OCI-LY7 (cell line): Measurements from ENCODE around the gene ZDHHC11B. TPM values are rescaled to one million over a fixed set of nuclear protein-coding genes. Genes with fewer than 3 reads are reported as not detected.
"Not testable (repeated sequence)": the region's sequence is repeated elsewhere in the genome, so short reads cannot be mapped to it uniquely, and the experiment has no call there.

Source experiments
- BruUV-seq: library from RNA; stranded (reverse); fragments of 400-500 nt; replicated peaks from 2 replicates; lab custom pipeline; 2021; lab: Mats Ljungman, UMichigan
- CTCF ChIA-PET: fragments of 300-600 bp; sonication (Branson Sonifier 250); formaldehyde crosslinking; loops from one replicate; lab custom pipeline; 2022; ENCODE audit warnings: antibody characterized with exemption; ENCODE audit not compliant: unreplicated experiment; lab: Charles Lee
- POLR2A ChIA-PET: fragments of 300-600 bp; sonication (Branson Sonifier 250); formaldehyde crosslinking; loops from one replicate; lab custom pipeline; 2022; ENCODE audit warnings: antibody characterized with exemption; lab: Charles Lee
- DNase-seq: peaks from one replicate; pipeline ENCODE4 v3.0.0-alpha.2; 2015; ENCODE audit warnings: low spot score
- H2AFZ ChIP-seq: fragments of 200-600 bp; sonication (generic), shearing (Covaris generic); 2 replicates; pipeline ENCODE4 v1.6.1; 2014; ENCODE audit warnings: mild to moderate bottlenecking, antibody characterized with exemption, low read length, moderate library complexity
- H3K27ac ChIP-seq: fragments of 200-600 bp; sonication (generic); 2 replicates; pipeline ENCODE4 v1.5.1; 2014; ENCODE audit warnings: mixed run types, low read depth, mild to moderate bottlenecking, moderate library complexity, low read length, inconsistent platforms; ENCODE audit not compliant: poor library complexity, severe bottlenecking
- H3K36me3 ChIP-seq: fragments of 200-600 bp; sonication (generic); 2 replicates; pipeline ENCODE4 v1.6.1; 2014; ENCODE audit warnings: mild to moderate bottlenecking, antibody characterized with exemption, low read length, moderate library complexity, mixed read lengths; ENCODE audit not compliant: insufficient read depth
- H3K4me1 ChIP-seq: fragments of 200-600 bp; sonication (generic); 2 replicates; pipeline ENCODE4 v1.5.1; 2014; ENCODE audit warnings: mild to moderate bottlenecking, low read length; ENCODE audit not compliant: insufficient read depth, poor library complexity, severe bottlenecking
- H3K4me2 ChIP-seq: fragments of 200-600 bp; sonication (generic); 2 replicates; pipeline ENCODE4 v1.6.1; 2014; ENCODE audit warnings: mild to moderate bottlenecking, low read length
- H3K4me3 ChIP-seq: fragments of 200-600 bp; sonication (generic); 2 replicates; pipeline ENCODE4 v1.5.1; 2014; ENCODE audit warnings: mild to moderate bottlenecking, low read depth, low read length; ENCODE audit not compliant: poor library complexity, severe bottlenecking
- H3K79me2 ChIP-seq: fragments of 200-600 bp; sonication (generic); 2 replicates; pipeline ENCODE4 v1.6.1; 2016; ENCODE audit warnings: low read depth, mild to moderate bottlenecking, low read length, moderate library complexity, mixed read lengths; ENCODE audit not compliant: insufficient read depth
- H3K9me2 ChIP-seq: fragments of 200-600 bp; sonication (generic); 2 replicates; pipeline ENCODE4 v1.6.1; 2016; ENCODE audit warnings: mild to moderate bottlenecking, low read length, mixed read lengths; ENCODE audit not compliant: insufficient read depth
- H3K9me3 ChIP-seq: fragments of 200-600 bp; sonication (generic); 2 replicates; pipeline ENCODE4 v1.6.1; 2014; ENCODE audit warnings: mild to moderate bottlenecking, mixed run types, low read length, mixed read lengths
- H4K20me1 ChIP-seq: fragments of 200-600 bp; sonication (generic); 2 replicates; pipeline ENCODE4 v1.6.1; 2014; ENCODE audit warnings: mild to moderate bottlenecking, antibody characterized with exemption, low read length, moderate library complexity, mixed read lengths; ENCODE audit not compliant: insufficient read depth
- EZH2phosphoT487 ChIP-seq: fragments of 200-600 bp; sonication (generic); IDR thresholded peaks from 2 replicates; pipeline ENCODE4 v1.6.1; 2018; ENCODE audit warnings: low read depth, borderline replicate concordance, mild to moderate bottlenecking, mixed run types, antibody characterized with exemption, low read length, moderate library complexity, mixed read lengths
- intact Hi-C: fragments of 100-400 bp; cut with micrococcal nuclease; formaldehyde crosslinking; loops from one replicate; pipeline ENCODE4 v1.10.0; 2022; ENCODE audit not compliant: unreplicated experiment
- total RNA-seq, 2 experiments: library from RNA; depleted of rRNA in 1 of 2; stranded (reverse); fragments of >200 nt in 1 of 2; shearing (Covaris generic) in 1 of 2; gene quantifications; 2 replicates each; pipeline ENCODE4 v1.2.3, GENCODE V29; 2014 to 2022
- TF ChIP-seq, protein P1 (sequence below): fragments of 200-600 bp; sonication (generic); conservative IDR thresholded peaks from 2 replicates; pipeline ENCODE4 v1.5.1; 2014; ENCODE audit warnings: mild to moderate bottlenecking, antibody characterized with exemption, low read length, moderate library complexity, mixed read lengths

Gene ZDHHC11B
- total RNA-seq, 2 experiments from 2014 or later: 0.29 TPM; not detected in 1

DNA sequence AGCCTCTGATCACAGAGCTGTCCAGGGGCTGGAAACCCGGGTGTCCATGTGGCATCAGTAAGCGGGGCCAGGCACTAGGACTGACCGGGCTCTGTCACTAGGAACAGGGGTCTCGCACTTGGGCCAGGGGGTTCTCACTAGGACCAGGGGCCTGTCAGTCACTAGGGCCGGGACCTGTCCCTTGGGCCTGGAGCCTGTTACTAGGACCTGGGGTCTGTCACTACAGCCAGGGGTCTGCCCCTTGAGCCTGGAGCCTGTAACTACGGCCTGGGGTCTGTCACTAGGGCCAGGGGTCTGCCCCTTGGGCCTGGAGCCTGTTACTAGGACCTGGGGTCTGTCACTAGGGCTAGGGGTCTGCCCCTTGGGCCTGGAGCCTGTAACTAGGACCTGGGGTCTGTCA, 10.2 kb downstream of the ZDHHC11B start:
- H3K27ac ChIP-seq, BruUV-seq, H3K36me3 ChIP-seq, H3K9me3 ChIP-seq, H3K4me1 ChIP-seq, H3K9me2 ChIP-seq, H3K79me2 ChIP-seq, H4K20me1 ChIP-seq, intact Hi-C loops, POLR2A ChIA-PET, DNase-seq, CTCF ChIA-PET, H2AFZ ChIP-seq, H3K4me3 ChIP-seq, H3K4me2 ChIP-seq: not testable (repeated sequence)

DNA sequence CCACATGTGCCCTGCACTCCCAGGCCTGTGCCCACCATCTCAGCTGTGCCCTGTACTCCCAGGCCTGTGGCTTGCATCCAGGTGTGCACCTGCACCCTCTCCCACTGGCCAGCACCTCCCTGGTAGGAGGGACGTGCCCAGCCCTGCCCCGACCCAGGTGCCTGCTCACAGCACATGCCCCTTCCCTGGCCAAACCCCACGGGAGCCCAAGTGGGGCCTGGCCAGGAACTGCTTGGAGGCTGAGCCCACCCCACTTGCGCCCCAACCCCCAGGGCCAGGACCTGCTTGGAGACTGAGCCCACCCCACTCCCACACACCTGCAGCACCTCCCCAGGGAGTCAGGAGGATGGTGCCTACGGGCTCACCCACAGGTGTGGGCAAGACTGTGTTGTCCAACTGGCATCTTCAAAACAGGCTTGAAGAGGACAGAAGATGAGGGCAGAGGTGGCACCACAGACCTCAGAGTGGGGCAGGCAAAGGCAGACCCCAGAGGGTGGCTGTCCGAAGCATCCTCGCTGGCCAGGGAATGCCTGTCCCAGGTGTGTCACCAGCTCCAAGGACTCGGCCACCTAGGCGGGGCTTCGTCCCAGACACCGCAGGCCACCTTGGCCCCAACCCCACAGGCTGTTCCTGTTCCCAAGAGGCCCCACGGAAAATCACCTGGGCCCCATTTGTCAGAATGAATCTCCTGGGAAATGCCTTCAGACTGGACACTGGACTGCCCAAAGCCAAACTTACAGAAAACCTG, 10.8 kb downstream of the ZDHHC11B start:
- Histone ChIP-seq H3K4me1 (no peaks in the 10 kb centered on the region), H3K4me3 (no peak overlapping the region), H3K79me2 (no peaks in the 10 kb centered on the region), H3K27ac (no peak overlapping the region), H4K20me1 (no peaks in the 10 kb centered on the region), H3K9me3 (no peaks in the 10 kb centered on the region), H3K36me3 (no peaks in the 10 kb centered on the region), H3K4me2 (no peak overlapping the region), H3K9me2 (no peaks in the 10 kb centered on the region), H2AFZ (no peak overlapping the region)
- intact Hi-C loops: no loop called here
- no TSS peak for BruUV-seq
- ChIA-PET POLR2A (no interaction called here), CTCF (no interaction called here)
- DNase-seq: no peak
- TF ChIP-seq EZH2phosphoT487: no peak
- TF ChIP-seq, protein P1, sequence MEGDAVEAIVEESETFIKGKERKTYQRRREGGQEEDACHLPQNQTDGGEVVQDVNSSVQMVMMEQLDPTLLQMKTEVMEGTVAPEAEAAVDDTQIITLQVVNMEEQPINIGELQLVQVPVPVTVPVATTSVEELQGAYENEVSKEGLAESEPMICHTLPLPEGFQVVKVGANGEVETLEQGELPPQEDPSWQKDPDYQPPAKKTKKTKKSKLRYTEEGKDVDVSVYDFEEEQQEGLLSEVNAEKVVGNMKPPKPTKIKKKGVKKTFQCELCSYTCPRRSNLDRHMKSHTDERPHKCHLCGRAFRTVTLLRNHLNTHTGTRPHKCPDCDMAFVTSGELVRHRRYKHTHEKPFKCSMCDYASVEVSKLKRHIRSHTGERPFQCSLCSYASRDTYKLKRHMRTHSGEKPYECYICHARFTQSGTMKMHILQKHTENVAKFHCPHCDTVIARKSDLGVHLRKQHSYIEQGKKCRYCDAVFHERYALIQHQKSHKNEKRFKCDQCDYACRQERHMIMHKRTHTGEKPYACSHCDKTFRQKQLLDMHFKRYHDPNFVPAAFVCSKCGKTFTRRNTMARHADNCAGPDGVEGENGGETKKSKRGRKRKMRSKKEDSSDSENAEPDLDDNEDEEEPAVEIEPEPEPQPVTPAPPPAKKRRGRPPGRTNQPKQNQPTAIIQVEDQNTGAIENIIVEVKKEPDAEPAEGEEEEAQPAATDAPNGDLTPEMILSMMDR: no peak

DNA sequence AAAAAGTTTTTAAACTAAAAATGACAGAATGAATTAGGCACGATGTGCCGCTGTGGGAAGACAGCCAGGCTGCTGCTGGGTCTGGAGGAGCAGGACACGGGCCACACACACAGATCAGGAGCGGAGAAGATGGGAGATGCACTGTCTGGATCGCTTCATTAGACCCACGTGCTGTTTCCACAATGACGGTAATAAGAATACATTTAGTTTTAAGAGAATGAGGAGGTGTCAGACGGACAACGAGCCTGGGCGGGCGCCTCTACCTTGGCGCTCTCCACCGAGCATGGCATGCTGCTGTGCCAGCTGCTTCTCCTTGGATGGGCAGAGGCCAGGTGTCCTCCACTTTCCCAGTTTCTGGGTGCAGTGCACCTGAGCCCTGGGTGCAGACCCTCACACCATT, 11.6 kb downstream of the ZDHHC11B start:
- H3K27ac ChIP-seq, H3K4me2 ChIP-seq, H4K20me1 ChIP-seq, H3K79me2 ChIP-seq, H2AFZ ChIP-seq, H3K36me3 ChIP-seq, POLR2A ChIA-PET, H3K4me3 ChIP-seq, DNase-seq, intact Hi-C loops, BruUV-seq, H3K4me1 ChIP-seq, CTCF ChIA-PET, H3K9me3 ChIP-seq, H3K9me2 ChIP-seq: not testable (repeated sequence)

DNA sequence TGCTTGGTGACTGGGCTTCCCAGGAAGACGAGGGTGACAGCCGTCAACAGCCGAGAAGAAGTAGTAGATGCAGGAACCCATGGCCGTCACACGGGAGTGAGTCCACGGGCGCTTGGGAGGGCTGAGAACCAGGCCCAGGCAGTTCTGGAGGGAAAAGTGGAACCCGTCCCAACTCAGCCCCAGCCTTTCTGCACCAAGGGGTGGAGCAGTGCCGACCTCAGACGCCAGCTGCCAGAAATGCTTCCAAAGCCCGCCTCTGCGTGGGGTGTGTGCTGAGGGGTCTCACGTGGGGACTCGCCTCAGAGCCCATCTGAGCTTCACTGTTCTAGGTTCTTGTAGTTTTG, 12.0 kb downstream of the ZDHHC11B start:
- DNase-seq, H3K4me3 ChIP-seq, BruUV-seq, POLR2A ChIA-PET, H3K36me3 ChIP-seq, H3K9me2 ChIP-seq, H2AFZ ChIP-seq, intact Hi-C loops, H3K4me1 ChIP-seq, H3K79me2 ChIP-seq, H4K20me1 ChIP-seq, H3K9me3 ChIP-seq, H3K27ac ChIP-seq, H3K4me2 ChIP-seq, CTCF ChIA-PET: not testable (repeated sequence)

DNA sequence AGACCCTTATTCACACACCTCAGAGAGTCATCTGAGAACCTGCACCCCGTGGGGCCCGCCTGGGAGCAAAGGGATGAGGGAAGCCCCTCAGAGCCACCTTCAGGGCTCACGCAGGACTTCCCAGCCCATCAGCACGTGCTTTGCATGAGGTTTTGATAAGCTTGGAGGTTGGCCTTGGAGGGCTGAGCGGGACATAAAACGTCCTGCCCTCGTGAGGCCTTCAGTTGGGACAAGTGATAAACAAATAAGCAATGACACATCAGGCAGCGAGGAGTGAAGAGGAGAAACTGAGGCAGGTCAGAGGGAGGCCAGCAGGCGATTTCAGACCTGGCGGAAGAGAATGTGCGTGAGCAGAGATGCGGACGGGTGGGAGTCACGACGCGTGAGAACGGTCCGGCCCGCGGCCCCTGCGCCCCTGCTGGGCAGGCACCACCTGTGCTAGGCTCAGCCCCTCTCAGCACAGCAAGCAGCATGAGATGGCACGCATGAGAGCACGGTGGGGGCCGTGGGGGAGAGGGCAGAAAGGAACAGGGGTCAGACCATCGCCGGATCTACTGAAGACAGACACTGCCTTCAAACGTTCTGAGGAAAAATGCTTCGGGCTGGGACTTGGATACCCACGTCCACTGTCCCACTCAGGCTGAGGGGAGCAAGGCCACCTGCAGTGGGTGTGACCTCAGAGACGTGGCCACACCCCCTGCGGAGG, 12.5 kb downstream of the ZDHHC11B start:
- H4K20me1 ChIP-seq, intact Hi-C loops, DNase-seq, CTCF ChIA-PET, H3K27ac ChIP-seq, H3K4me1 ChIP-seq, POLR2A ChIA-PET, H3K4me3 ChIP-seq, H3K9me3 ChIP-seq, H3K79me2 ChIP-seq, H3K36me3 ChIP-seq, H2AFZ ChIP-seq, H3K9me2 ChIP-seq, H3K4me2 ChIP-seq, BruUV-seq: not testable (repeated sequence)
